Small intestine (tissue), 7 donors: ENCODE measurements around the gene PLXNA4. TPM values are rescaled to one million over a fixed set of nuclear protein-coding genes. Genes with fewer than 3 reads are reported as not detected.

Experiments used
- DNase-seq, 2 donors: peaks; one replicate each; pipeline versions ENCODE4 v3.0.0 to v3.0.0-alpha.2; 2013
- FAIRE-seq: peaks from 2 replicates; lab custom pipeline; 2012; peaks lifted over from hg19 to GRCh38; lab: Jason Lieb, UNC
- H3K27ac ChIP-seq, 3 donors: one replicate each; pipeline ENCODE4 v1.5.1; 2013; ENCODE audit warnings: low read length in 2 of 3, mild to moderate bottlenecking in 2 of 3, control low read depth in 1 of 3, inconsistent platforms in 1 of 3, low read depth in 1 of 3, moderate library complexity in 1 of 3
- H3K27me3 ChIP-seq, 3 donors: one replicate each; pipeline ENCODE4 v1.6.1; 2013; ENCODE audit warnings: low read length in 3 of 3, inconsistent platforms in 1 of 3; ENCODE audit not compliant: control insufficient read depth in 3 of 3, insufficient read depth in 3 of 3
- H3K36me3 ChIP-seq, 3 donors: one replicate each; pipeline ENCODE4 v1.6.1; 2013; ENCODE audit warnings: low read length in 3 of 3, inconsistent platforms in 1 of 3, low read depth in 1 of 3, mild to moderate bottlenecking in 1 of 3, moderate library complexity in 1 of 3; ENCODE audit not compliant: control insufficient read depth in 3 of 3, insufficient read depth in 2 of 3
- H3K4me1 ChIP-seq, 3 donors: one replicate each; pipeline ENCODE4 v1.6.1; 2013; ENCODE audit warnings: low read length in 2 of 3, inconsistent platforms in 1 of 3, low read depth in 1 of 3, mild to moderate bottlenecking in 1 of 3, moderate library complexity in 1 of 3; ENCODE audit not compliant: control insufficient read depth in 3 of 3, insufficient read depth in 2 of 3
- H3K4me3 ChIP-seq, 3 donors: one replicate each; pipeline ENCODE4 v1.5.1; 2013; ENCODE audit warnings: low read length in 3 of 3, control low read depth in 1 of 3, inconsistent platforms in 1 of 3, low read depth in 1 of 3, mild to moderate bottlenecking in 1 of 3, moderate library complexity in 1 of 3
- H3K9me3 ChIP-seq, 2 donors: one replicate each; pipeline ENCODE4 v1.6.1; 2013; ENCODE audit warnings: low read depth in 1 of 2, low read length in 1 of 2; ENCODE audit not compliant: control insufficient read depth in 2 of 2, insufficient read depth in 1 of 2
- WGBS, 3 donors: extraction: QIAGEN DNeasy Blood & Tissue Kit; methylation state at CpG; one replicate each; pipeline ENCODE4 v1.1.7; 2013; 5-methylcytosine and 5-hydroxymethylcytosine counted together
- polyA plus RNA-seq, 4 donors: library from polyadenylated mRNA; stranded (reverse) in 3 of 4; unstranded in 1 of 4; fragments of 200-250 nt in 3 of 4; fragments of 120-200 nt in 1 of 4; gene quantifications; one replicate each; pipeline versions ENCODE4 v1.2.1 to v1.2.3, GENCODE V29; 2013
- donor health status: healthy with polysubstance abuse.
- donor health status: control.
- donor health status: control.
- donor health status: Bipolar disorder and iron deficiency.
- donor health status: healthy.

The PLXNA4 gene
- polyA plus RNA-seq, 4 donors = under 0.01 to 3.9 (median 1.2) TPM; not detected in 1

DNA sequence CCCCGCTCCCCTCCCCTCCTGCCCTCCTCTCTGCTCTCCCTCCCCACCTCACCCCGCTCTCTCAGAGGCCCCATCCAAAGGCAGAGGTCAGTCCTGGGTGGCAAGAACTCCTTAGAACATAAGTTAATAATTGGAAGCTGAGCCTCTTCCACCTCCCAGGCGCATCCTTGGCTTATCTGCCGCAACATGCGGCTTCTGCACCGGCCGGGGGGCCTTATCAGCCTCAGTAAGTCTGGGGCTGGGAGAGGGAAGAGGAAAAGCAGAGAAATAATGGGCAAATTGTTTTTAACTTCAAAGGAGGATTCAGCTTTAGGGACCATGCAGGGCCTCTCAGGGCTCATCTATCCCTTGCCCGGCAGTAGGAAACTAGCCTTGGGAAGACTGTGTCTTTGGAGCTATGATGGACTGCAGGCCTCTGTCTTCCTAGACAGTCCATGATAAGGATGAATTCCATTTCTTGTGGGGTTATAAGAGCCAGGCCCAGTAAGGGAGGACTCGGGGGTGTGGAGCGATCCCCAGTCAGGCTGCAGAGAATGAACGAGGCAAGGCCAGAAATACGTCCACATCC lies 411.6 kb downstream of the PLXNA4 start:
- Histone ChIP-seq H3K4me1 (no peaks in the 10 kb centered on the region), H3K36me3 (peaks cover 0 to 6% (median 0%) of the 10 kb centered on the region in 3 donors), H3K4me3 (no peak overlapping the region), H3K9me3 (no peaks in the 10 kb centered on the region), H3K27ac (no peak overlapping the region), H3K27me3 (no peaks in the 10 kb centered on the region)
- FAIRE-seq (no peak), DNase-seq (no peak)
- 86 to 89% (median 88%) methylated on average over 12 of the region's 12 CpGs for WGBS, 3 donors

DNA sequence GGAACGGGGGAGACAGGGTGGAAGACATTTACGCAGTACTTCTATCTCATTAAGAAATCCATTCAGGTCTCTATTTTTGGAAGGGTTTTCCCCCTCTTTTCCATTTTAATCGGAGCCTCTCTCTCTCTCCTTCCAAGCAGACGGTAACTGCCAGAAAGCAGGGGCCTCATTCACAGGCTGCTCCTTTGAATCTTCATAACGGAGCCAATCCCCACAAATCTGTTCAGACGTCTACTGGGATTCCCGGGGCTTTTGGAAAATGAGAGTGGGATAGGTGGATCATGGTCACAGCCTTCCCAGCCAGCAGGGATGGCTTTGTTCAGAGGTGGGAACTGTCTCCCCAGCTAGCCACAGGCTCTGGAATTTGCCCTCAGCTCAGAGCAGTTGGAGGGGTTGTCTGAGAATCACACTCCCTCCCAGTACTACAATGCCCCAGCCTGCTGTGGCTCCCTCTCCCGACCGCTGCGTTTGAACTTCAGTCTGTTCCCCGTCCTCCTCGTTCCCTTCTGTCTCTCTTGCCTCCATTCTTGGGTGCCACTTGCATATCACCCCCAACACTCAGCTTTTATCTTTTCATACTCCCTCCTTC lies 413.6 kb downstream of the PLXNA4 start:
- H3K27me3 ChIP-seq = no peaks in the 10 kb centered on the region
- DNase-seq (no peak), FAIRE-seq (no peak)
- WGBS, 3 donors = 71 to 92% (median 82%) methylated on average over 12 of the region's 12 CpGs
- no peaks in the 10 kb centered on the region for H3K4me1 ChIP-seq
- no peak overlapping the region for H3K4me3 ChIP-seq
- no peak overlapping the region for H3K27ac ChIP-seq
- H3K9me3 ChIP-seq = no peaks in the 10 kb centered on the region
- peaks cover 0 to 5% (median 0%) of the 10 kb centered on the region in 3 donors for H3K36me3 ChIP-seq

DNA sequence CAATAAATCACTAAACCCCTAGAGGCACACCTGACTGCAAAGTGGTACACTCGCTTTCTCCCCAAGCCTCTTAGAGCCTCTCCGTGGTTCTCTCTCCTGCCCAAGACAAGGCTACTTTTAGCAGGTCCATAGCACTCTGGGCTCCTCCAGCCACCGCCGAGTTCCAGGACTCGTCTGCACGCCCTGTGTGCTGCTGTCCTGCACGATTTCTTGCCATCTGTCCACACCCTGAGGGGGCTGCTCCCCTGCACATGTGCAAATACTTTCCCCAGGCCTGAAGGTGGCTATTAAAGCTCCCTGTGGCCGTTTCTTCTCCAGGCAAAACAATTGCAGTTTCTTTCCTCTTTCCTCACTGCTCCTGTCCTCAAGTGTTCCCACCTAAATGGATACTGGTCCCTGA lies 414.3 kb downstream of the PLXNA4 start:
- no peak for DNase-seq

DNA sequence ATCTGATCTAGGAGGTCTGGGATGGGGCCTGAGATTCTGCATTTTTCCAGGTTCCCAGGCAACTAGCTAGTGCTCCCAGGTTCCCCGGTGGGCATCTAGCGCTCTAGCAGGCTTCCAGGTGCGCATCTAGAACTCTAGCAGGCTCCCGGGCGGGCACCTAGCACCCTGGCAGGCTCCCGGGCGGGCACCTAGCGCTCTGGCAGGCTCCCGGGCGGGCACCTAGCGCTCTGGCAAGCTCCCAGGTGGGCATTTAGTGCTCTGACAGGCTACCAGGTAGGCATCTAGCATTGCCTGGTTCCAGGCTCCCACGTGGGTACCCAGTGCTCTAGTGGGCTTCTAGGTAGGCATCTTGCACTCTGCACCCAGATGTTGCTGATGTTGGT lies 414.7 kb downstream of the PLXNA4 start:
- Histone ChIP-seq H3K4me1 (no peaks in the 10 kb centered on the region), H3K27me3 (no peaks in the 10 kb centered on the region), H3K36me3 (peaks cover 0 to 8% (median 0%) of the 10 kb centered on the region in 3 donors), H3K27ac (no peak overlapping the region), H3K9me3 (peaks cover 0 to 6% of the 10 kb centered on the region in 2 donors), H3K4me3 (no peak overlapping the region)
- DNase-seq (no peak), FAIRE-seq (no peak)
- 80 to 91% (median 82%) methylated on average over 12 of the region's 12 CpGs for whole genome bisulfite sequencing, 3 donors

More for the DNA sequence above, 414.3 kb downstream of the PLXNA4 start:
- 76 to 88% (median 77%) methylated on average over 8 of the region's 8 CpGs for WGBS, 3 donors
- H3K4me1 ChIP-seq = no peaks in the 10 kb centered on the region
- no peaks in the 10 kb centered on the region for H3K27me3 ChIP-seq
- H3K27ac ChIP-seq = no peak overlapping the region
- H3K4me3 ChIP-seq = no peak overlapping the region
- FAIRE-seq = no peak
- peaks cover 0 to 4% of the 10 kb centered on the region in 2 donors for H3K9me3 ChIP-seq
- peaks cover 0 to 8% (median 0%) of the 10 kb centered on the region in 3 donors for H3K36me3 ChIP-seq

DNA sequence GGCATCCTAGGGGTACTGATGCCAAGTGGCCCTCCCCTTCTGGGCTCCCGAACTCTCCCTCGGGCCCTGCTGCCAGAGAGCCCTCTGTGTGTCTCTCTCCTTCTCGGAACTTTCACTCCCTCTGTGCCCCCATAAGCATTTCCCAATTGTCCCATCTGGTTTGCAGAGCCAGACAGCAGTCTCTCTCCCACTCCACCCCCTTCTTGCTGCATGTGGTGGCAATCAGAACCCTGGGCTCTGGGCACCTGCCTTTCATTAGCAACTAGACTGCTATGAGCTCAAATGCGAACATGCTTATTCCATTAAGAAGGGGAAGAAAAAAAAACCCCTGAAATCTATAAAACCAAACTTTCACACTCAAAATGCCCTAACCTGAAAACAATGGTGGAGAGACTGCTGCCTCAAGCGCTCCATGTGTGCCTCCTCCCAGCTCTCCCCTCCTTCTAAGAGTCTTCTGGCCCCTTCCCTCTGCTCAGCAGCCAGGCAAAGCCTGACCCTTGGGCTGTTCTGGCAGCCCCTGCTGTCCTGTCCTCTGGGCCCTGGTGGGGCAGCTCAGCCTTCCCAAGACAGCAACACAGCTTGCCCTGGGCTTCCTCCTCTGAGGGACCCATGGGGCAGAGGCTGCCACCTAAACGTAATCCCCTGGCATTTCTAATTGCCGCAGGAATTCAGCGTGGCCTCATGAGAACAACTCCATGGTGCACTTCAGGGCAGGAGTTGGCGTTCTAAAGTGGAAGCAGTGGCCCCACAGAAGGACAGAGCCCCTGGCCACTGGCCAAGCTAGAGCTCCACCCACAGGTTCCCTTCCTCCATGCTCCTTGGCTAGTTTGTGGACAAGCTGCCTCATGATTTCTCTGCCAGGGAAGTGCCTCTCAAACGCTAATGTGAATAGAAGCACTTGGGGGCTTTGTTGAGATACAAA lies 415.4 kb downstream of the PLXNA4 start:
- H3K36me3 ChIP-seq = peaks cover 0 to 10% (median 0%) of the 10 kb centered on the region in 3 donors
- H3K27ac ChIP-seq = no peak overlapping the region
- H3K27me3 ChIP-seq = peaks cover 0 to 3% (median 0%) of the 10 kb centered on the region in 3 donors
- 56 to 65% (median 60%) methylated on average over 10 of the region's 10 CpGs for WGBS, 3 donors
- H3K9me3 ChIP-seq = peaks cover 0 to 6% of the 10 kb centered on the region in 2 donors
- no peaks in the 10 kb centered on the region for H3K4me1 ChIP-seq
- FAIRE-seq (no peak), DNase-seq (peak in 1 of 2 donors; percentile 20)
- H3K4me3 ChIP-seq = no peak overlapping the region

DNA sequence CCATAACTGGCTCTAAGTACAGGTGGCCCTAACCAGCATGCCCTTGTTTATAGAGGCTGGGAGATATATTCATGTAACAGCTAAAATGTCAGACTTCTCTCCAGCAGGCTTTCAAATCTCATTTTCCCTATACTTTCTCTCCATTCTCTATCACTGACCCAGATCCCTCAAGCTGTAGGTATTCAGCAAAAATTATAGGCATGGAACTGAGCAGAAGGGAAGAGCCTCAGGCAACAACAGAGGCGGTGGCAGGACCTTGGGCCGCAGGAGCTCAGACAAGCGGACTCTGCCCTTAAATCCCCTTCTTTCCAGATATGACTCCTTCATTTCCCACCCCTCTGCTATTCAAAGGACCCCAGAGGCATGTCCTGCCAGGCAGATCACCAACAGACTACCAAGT lies 417.4 kb downstream of the PLXNA4 start:
- H3K36me3 ChIP-seq = peaks cover 0 to 10% (median 0%) of the 10 kb centered on the region in 3 donors
- H3K27me3 ChIP-seq = peaks cover 0 to 7% (median 0%) of the 10 kb centered on the region in 3 donors
- WGBS, 3 donors = 94 to 100% (median 94%) methylated on average over 3 of the region's 3 CpGs
- H3K4me1 ChIP-seq = no peaks in the 10 kb centered on the region
- no peak overlapping the region for H3K27ac ChIP-seq
- no peak overlapping the region for H3K4me3 ChIP-seq
- no peak for FAIRE-seq
- peaks cover 0 to 6% of the 10 kb centered on the region in 2 donors for H3K9me3 ChIP-seq
- no peak for DNase-seq

DNA sequence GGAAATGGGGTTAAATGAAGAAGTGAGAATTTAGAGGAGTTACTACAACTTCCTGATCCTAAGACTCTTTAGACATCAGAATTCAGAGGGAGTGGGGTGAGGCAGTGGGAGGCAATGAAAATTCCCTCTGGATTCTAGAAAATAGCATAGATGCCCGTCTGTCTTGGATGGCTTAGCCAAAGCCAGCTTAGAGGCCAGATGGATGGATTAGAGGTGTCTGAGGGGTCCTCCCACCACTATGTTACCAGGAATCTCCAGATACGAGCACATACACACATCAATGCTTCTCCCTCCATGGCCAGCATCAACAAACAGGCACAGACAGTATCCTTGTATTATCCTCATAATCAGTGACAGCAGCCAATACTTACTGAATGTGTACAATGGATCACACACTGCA lies 418.1 kb downstream of the PLXNA4 start:
- FAIRE-seq (no peak), DNase-seq (no peak)
- Histone ChIP-seq H3K4me1 (no peaks in the 10 kb centered on the region), H3K27ac (no peak overlapping the region), H3K4me3 (no peak overlapping the region), H3K27me3 (peaks cover 0 to 7% (median 0%) of the 10 kb centered on the region in 3 donors), H3K9me3 (peaks cover 0 to 6% of the 10 kb centered on the region in 2 donors), H3K36me3 (peaks cover 0 to 12% (median 0%) of the 10 kb centered on the region in 3 donors)
- 78 to 93% (median 81%) methylated on average over 2 of the region's 2 CpGs for WGBS, 3 donors

DNA sequence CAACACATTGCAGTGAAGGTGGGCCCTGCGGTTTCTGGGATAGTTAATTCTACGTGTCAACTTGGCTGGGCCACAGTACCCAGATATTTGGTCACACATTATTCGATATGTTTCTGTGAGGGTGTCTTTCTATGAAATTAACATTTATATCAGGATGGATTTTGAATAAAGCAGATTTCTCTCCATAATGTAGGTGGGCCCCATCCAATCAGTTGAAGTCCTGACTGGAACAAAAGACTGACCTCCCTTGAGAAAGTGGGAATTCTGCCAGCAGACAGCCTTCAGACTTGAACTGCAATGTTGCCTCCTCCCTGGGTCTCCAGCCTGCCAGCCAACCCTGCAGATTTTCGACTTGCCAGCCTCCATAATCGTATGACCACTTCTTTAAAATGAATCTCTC lies 420.6 kb downstream of the PLXNA4 start:
- Histone ChIP-seq H3K36me3 (peaks cover 0 to 12% (median 0%) of the 10 kb centered on the region in 3 donors), H3K9me3 (peaks cover 0 to 6% of the 10 kb centered on the region in 2 donors), H3K4me3 (no peak overlapping the region), H3K27me3 (peaks cover 0 to 7% (median 0%) of the 10 kb centered on the region in 3 donors), H3K4me1 (peaks cover 0 to 3% (median 0%) of the 10 kb centered on the region in 3 donors), H3K27ac (no peak overlapping the region)
- WGBS, 3 donors = 84 to 88% (median 86%) methylated on average over 5 of the region's 5 CpGs
- no peak for DNase-seq
- no peak for FAIRE-seq
